NCI-H1436 (cell line): ENCODE results near the gene GTPBP6.
"Not testable (repeated sequence)": the region's sequence is repeated elsewhere in the genome, so short reads cannot be mapped to it uniquely, and the experiment has no call there.

Experiments used
- DNase-seq: peaks from one replicate; lab custom pipeline; 2025; lab: John Stamatoyannopoulos, UW

Gene GTPBP6

GRCh38 chrX:316351-317325 is 2.0 kb downstream of the GTPBP6 start:
- DNase-seq: no peak

- no peak for DNase-seq
These were observed 3.6 kb downstream of the GTPBP6 start for GRCh38 chrX:314781-315595.

DNA sequence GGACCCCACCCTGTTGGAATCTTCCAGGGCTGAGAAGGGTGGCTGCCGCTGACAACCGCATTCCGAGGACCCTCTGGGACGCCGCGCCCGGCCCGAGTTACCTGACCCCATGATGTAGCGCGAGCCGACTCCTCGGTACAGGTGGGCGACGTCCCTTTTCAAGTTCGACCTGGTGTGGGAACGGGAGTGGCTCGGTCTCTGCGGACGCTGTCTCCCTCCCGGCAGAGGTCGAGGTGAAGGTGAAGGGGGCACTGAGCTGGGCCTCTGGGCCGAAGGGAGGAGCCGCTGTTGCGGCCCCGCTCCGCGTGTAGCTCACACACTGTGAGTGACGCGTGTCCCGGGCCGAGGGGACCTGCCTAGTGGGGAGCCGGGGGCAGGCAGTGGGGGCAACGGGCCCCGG is 4.5 kb downstream of the GTPBP6 start:
- DNase-seq: no peak

DNA sequence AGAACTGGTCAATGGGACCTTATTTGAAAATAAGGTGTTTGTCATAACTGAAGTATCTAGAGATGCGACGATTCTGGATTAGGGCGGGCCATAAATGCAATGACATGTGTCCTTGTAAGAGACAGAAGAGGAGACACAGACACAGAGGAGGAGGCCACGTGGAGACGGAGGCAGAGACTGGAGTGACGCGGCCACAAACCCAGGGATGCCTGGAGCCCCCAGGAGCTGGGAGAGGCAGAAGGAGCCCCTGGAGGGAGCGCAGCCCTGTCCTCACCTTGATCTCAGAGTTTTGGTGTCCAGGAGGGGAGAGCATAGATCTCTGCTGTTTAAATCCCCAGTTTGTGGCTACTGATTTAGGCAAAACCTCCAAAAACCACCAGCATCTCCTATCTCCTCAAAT is 5.0 kb downstream of the GTPBP6 start:
- no peak for DNase-seq

GRCh38 chrX:312621-313331 is 5.8 kb downstream of the GTPBP6 start:
- no peak for DNase-seq

DNA sequence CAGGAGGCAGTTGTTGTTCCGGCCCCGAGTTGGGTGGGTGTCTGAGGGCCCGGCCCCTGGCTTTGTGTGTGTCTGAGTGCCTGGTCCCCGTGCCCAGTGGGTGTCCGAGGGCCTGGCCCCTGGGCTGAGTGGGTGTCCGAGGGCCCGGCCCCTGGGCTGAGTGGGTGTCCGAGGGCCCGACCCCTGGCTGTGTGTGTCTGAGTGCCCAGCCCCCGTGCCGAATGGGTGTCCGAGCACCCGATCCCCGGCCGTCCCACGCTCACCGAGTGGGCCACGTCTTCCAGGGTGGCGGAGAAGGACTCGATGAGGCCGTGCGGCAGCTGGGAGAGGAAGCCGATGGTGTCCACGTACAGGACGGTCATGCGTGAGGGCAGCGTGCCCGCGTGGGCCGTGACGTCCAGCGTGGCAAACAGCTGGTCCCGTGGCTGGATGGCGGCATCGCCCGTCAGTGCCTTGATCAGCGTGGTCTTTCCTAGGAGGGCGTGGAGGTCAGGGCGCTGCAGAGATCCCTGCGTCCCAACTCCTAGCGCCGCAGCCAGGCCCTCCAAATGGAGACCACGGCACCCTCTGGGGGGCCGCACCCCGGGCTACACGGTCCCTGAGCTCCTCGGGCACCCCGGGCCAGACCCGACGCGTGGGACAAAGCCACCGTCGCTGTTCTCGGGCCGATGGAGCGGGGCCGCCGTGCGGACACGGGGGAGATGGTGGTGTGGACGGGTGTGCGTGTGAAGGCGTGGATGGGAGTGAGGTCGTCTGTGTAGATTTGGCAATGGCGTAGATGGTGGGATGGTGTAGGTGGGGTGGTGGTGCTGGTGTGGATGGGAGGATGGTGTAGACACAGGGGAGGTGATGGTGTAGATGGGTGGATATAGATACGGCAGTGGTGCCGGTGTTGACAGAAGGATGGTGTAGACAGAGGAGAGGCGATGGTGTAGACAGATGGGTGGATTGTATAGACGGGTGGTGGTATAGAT is 7.2 kb downstream of the GTPBP6 start:
- DNase-seq: no peak

DNA sequence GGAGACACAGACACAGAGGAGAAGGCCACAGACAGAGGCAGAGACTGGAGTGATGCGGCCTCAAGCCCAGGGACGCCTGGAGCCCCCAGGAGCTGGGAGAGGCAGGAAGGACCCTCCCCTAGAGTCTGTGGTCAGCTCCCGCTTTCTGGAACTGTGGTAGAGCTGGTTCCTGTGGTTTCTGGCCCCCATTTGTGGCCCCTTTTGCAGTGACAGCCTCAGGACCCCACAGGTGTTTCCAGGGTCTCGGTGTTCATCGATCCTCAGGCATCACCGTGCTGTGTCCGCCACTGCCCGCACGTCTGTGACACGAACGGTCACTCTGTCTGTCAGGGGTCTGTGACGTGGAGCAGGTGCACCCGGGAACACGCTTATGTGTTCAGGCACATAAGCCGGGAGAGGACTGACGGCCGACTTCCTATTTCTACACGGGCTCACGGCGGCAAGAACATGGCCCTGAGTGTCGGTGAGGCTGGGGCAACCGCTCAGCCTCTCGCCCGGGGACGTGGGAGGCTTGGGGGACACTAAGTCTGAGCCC is 7.9 kb downstream of the GTPBP6 start:
- no peak for DNase-seq

DNA sequence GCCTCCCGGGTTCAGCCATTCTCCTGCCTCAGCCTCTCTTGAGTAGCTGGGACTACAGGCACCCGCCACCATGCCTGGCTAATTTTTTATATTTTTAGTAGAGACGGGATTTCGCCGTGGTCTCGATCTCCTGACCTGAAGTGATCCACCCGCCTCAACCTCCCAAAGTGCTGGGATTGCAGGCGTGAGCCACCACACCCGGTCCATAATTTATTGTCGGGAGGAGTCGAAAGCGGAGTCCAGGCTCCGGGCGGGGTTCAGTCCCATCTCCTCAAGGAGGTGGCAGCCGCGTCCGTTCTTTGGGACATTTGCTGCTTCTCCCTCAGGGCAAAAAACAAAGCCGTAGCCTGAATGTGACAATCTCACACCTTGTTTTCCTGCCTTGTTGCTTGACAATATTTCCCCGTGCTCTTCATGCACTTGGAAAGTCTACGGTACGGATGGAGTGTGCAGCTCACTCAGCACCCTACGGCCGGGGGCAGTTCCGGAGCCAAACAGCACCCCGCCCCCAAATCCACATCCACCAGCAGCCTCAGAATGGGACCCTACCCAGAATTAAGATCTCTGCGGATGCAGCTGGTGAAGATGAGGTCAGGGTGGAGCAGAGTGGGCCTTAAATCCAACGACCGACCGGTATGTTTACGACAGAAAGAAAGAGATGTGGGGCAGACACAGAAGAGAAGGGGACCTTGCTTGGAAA is 9.6 kb downstream of the GTPBP6 start:
- DNase-seq: no peak

DNA sequence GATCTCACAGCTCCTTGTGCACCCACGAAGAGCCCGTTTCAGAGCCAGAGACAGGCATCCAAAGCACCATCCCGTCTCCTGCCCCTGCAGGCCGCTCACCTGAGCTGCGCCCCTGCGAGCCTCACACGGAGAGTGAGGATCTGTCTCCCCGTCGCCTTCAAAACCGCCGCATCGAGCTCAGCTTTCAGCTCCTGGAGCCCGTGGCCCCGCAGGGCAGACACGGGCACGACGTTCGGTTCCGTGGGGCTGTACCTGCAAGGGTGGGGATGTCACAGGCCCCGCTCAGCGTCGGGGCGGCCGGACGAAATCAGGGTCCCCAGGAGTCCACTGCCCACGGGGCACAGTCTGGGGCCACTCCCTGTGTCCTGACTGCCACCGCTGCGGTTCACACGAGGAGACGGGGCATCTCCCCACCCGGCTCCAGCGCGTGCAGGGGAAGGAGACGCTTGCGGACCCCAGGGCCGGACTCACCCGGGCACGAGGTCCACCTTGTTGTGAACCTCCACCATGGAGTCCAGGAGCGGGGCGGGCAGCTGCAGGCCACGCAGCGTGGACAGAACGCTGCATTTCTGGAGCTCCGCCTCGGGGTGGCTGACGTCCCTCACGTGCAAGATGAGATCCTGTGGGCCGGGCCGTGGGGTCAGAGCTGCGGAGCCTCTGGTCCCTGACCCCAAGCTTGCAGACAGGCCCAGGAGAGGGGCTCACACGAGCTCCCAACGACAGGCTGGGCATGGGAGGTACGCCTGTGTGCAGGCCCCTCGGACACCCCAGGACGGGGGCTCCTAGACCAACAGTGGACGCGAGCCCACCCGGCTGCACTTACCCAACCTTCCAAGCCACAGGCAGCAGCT is 11.1 kb downstream of the GTPBP6 start:
- no peak for DNase-seq

GRCh38 chrX:306614-307251 is 11.9 kb downstream of the GTPBP6 start:
- not testable (repeated sequence) for DNase-seq

DNA sequence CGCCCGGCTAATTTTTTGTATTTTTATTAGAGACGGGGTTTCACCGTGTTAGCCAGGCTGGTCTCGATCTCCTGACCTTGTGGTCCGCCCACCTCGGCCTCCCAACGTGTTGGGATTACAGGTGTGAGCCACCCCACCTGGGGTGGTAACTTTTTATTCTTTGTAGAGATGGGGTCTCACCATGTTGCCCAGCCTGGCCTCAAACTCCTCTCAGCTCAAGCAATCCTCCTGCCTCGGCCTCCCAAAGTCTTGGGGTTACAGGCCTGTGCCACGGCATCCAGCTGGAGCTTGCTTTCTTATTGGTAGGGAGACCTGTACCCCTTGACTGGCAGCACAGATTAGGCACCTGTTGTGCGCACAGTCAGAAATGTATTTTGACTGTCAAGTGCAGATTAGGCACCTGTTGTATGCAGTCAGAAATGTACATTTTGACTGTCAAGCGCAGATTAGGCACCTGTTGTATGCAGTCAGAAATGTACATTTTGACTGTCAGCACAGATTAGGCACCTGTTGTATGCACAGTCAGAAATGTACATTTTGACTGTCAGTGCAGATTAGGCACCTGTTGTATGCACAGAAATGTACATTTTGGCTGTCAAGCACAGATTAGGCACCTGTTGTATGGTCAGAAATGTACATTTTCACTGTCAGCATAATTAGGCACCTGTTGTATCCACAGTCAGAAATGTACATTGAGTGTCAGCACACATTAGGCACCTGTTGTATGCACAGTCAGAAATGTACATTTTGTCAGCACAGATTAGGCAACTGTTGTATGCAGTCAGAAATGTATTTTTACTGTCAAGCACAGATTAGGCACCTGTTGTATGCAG is 12.6 kb downstream of the GTPBP6 start:
- DNase-seq: not testable (repeated sequence)

DNA sequence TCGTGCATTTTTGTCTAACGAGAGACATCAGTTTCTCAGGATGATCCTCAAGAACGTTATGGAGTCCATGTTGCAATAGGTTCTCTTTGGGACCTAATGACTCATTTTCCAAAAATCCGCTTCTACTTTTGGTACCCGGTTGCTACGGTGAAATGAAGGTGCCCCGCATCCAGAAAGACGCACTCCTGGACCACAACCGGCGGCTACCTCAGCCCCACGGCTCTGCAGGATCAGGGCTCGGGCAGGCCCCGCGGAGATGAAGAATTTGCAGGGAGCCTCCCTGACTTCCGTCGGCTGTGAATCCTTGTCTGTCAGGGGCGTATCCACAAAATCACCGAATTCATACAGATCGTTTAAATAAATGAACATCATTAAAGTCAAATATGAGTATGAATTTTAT is 15.6 kb downstream of the GTPBP6 start:
- no peak for DNase-seq

DNA sequence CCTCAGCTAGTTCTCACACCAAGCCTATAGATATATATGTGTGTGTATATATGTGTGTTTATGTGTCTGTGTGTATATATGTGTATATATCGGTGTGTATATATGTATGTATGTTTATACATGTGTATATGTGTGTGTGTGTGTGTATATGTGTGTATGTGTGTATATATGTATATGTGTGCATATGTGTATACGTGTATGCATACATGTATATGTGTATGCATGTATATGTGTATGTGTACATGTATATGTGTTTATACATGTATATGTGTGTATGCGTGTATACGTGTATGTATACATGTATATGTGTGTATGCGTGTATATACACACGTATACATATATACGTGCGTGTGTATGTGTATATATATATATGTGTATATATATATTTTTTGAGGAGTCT is 18.3 kb downstream of the GTPBP6 start:
- DNase-seq: no peak

GRCh38 chrX:298993-299392 is 19.6 kb downstream of the GTPBP6 start:
- no peak for DNase-seq

- DNase-seq: no peak
These were observed 23.5 kb downstream of the GTPBP6 start for GRCh38 chrX:295136-295535.

- no peak for DNase-seq
These were observed 25.4 kb downstream of the GTPBP6 start for GRCh38 chrX:292900-293897.
